Peyer's patch (tissue), 4 donors: ENCODE measurements around the gene ESRP2.

Experiments
- CTCF ChIP-seq, 6 experiments: fragments of 450-650 bp in 4 of 6; fragments of 200-600 bp in 2 of 6; sonication (generic) in 1 of 6; IDR thresholded peaks; one replicate each; pipeline ENCODE4 v1.5.1; 2017 to 2019; ENCODE audit warnings: antibody characterized with exemption in 6 of 6, mild to moderate bottlenecking in 3 of 6, moderate library complexity in 1 of 6
- POLR2A ChIP-seq, 2 donors: fragments of 450-650 bp; IDR thresholded peaks; one replicate each; pipeline ENCODE4 v1.5.1; 2017; ENCODE audit warnings: antibody characterized with exemption in 2 of 2, mild to moderate bottlenecking in 2 of 2, moderate library complexity in 2 of 2

- TF ChIP-seq CTCF (IDR thresholded peaks at IDR 0.05) (no peak), POLR2A (IDR thresholded peaks at IDR 0.05) (no peak)
These were observed 7.9 kb downstream of the ESRP2 start for GRCh38 chr16:68227850-68228553.
